GM23338 (cell line): ENCODE measurements around the gene CLK1.

Experiments used
- JUNB ChIP-seq: IDR thresholded peaks from one replicate; pipeline ENCODE4 v1.6.1; 2016; ENCODE audit warnings: antibody characterized with exemption; ENCODE audit not compliant: unreplicated experiment
- ZNF462 ChIP-seq: fragments of 250-450 bp; sonication (Bioruptor Pico); IDR thresholded peaks from 2 replicates; pipeline ENCODE4 v1.5.0; 2020; ENCODE audit warnings: mild to moderate bottlenecking, moderate library complexity
- TF ChIP-seq, protein P1 (sequence below), 2 experiments: fragments of 200-600 bp in 1 of 2; sonication (generic) in 1 of 2; conservative IDR thresholded peaks; 2 replicates each; pipeline versions ENCODE4 v1.5.1 to v1.6.1; 2016 to 2017; ENCODE audit warnings: antibody characterized with exemption in 2 of 2, low read depth in 2 of 2, mild to moderate bottlenecking in 2 of 2, moderate library complexity in 1 of 2

DNA sequence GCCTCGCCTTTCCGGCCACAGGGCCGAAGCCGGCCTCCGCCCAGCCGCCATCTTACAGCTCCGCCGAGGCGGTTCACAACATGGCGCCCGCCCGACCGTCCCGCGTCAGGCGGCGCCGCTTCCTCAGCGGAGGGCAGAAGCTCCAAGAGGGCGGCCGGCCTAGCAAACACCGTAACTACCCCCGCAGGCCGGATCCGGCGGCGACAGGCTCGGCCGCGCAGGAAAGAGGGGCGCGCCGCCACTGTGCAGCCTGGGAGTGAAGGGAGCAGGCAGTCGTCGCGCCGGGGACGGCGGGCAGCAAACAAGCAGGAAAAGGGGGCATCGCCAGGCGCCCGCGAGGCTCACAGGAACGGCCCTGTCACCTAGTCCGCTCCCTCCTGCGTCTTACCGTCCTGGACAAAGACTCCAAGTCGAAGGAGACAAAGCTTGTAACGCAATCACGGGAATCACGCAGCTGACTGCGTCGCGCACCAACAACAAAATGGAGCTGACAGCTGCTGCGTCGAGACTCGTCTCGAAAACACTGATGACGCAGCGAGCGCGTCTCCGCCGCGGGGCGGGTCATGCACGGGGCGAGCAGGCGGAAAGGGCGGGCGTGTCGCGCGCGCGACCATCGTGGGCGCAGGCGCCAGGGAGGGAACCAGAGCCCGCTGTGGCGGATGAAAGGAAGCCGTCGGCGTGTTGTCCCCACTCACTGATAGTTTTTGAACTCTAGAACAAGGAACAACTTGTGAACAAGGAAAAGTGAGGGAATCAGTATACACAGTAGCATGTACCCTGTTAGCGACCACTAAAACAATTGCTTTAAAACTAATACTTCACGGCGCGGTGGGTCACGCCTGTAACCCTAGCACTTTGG lies at the start of gene CLK1:
- TF ChIP-seq ZNF462 (CRISPR knock-in tag), result no peak
- no peak for TF ChIP-seq JUNB
- TF ChIP-seq, protein P1, sequence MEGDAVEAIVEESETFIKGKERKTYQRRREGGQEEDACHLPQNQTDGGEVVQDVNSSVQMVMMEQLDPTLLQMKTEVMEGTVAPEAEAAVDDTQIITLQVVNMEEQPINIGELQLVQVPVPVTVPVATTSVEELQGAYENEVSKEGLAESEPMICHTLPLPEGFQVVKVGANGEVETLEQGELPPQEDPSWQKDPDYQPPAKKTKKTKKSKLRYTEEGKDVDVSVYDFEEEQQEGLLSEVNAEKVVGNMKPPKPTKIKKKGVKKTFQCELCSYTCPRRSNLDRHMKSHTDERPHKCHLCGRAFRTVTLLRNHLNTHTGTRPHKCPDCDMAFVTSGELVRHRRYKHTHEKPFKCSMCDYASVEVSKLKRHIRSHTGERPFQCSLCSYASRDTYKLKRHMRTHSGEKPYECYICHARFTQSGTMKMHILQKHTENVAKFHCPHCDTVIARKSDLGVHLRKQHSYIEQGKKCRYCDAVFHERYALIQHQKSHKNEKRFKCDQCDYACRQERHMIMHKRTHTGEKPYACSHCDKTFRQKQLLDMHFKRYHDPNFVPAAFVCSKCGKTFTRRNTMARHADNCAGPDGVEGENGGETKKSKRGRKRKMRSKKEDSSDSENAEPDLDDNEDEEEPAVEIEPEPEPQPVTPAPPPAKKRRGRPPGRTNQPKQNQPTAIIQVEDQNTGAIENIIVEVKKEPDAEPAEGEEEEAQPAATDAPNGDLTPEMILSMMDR (conservative IDR thresholded peaks at IDR 0.05; ENCODE audit: low read depth in 2 of 2), result no peak
